Keratinocyte (primary cell): ENCODE results near the gene DLG4.

Experiments
- CTCF ChIP-seq, 3 experiments: IDR thresholded peaks in 1 of 3; conservative IDR thresholded peaks in 1 of 3; optimal IDR thresholded peaks in 1 of 3; 2 replicates in 2 of 3; 3 replicates in 1 of 3; pipeline versions ENCODE3 to v1.5.1; 2011; ENCODE audit warnings: low read length in 3 of 3, mild to moderate bottlenecking in 3 of 3, moderate library complexity in 2 of 3, control low read depth in 1 of 3, inconsistent platforms in 1 of 3; ENCODE audit not compliant: insufficient read depth in 2 of 3; ENCODE audit errors: extremely low read depth in 1 of 3
- EZH2 ChIP-seq: IDR thresholded peaks from one replicate; pipeline ENCODE4 v1.6.1; 2012; ENCODE audit warnings: inconsistent platforms, mild to moderate bottlenecking, low read length, moderate library complexity

- no peak for TF ChIP-seq CTCF (optimal IDR thresholded peaks at IDR 0.05 in 1 of 3, IDR thresholded peaks at IDR 0.05 in 1 of 3, conservative IDR thresholded peaks at IDR 0.05 in 1 of 3; ENCODE audit: extremely low read depth in 1 of 3, insufficient read depth in 2 of 3, low read length in 3 of 3)
- TF ChIP-seq EZH2, result no peak
These were observed 75.4 kb downstream of the DLG4 start for GRCh38 chr17:7144213-7144612.
